ENCODE measurements around the gene CD109. TPM values are rescaled to one million over a fixed set of nuclear protein-coding genes. Genes with fewer than 3 reads are reported as not detected.

The CD109 gene
- total RNA-seq, 1 experiment from 2014 or later: 3.2 TPM

DNA sequence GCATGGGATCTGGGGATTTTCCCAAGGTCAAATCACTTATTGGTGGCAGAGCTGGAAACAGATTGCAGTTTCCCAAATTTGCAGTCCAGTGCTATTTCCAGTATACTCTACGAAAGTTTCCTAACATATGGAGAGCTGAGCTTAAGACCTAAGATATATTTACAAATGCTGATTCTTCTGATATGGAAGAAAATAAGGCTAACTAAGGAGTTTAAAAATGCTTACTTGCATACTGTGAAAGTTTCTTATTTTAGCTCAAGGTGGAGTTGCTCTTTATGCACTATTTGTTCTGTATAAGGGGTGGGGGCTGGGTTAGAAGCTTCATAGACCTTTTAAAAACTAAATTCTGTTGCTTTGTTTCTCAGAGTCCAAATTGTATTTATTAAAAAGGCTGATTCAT is 7.5 kb downstream of the CD109 start:
- Mint-ChIP-seq H3K36me3 (ENCODE audit: insufficient read depth in 1 of 3, low read depth in 3 of 3) (no peaks in the 10 kb centered on the region), H3K4me3 (no peak overlapping the region), H3K27ac (no peak overlapping the region), H3K9me3 (no peaks in the 10 kb centered on the region), H3K4me1 (peaks cover 0 to 8% of the 10 kb centered on the region in 2 experiments; a peak in 2 of 4 replicates), H3K27me3 (ENCODE audit: low read depth) (no peaks in the 10 kb centered on the region)
- Histone ChIP-seq H3K9ac (ENCODE audit: extremely low read depth, insufficient read length, low read length) (no peak overlapping the region), H3K9me3 (ENCODE audit: control insufficient read depth, low read depth, low read length) (no peaks in the 10 kb centered on the region), H2BK5ac (ENCODE audit: insufficient read length, low read length) (no peak overlapping the region), H3K79me2 (ENCODE audit: insufficient read depth, low read length) (no peaks in the 10 kb centered on the region), H4K20me1 (ENCODE audit: control insufficient read depth, insufficient read depth, insufficient read length) (no peaks in the 10 kb centered on the region), H2AK5ac (ENCODE audit: insufficient read length, low read length) (no peak overlapping the region), H3K27me3 (ENCODE audit: insufficient read depth, low read length) (no peaks in the 10 kb centered on the region), H3K23ac (ENCODE audit: insufficient read length, low read depth, low read length) (no peak overlapping the region), H3K4me1 (ENCODE audit: insufficient read depth, low read length) (no peaks in the 10 kb centered on the region), H3K79me1 (ENCODE audit: insufficient read depth, low read depth, low read length, poor library complexity, severe bottlenecking) (no peaks in the 10 kb centered on the region), H3K4me2 (ENCODE audit: insufficient read depth, insufficient read length, low read length) (no peak overlapping the region), H3K23me2 (ENCODE audit: insufficient read length, low read depth, low read length, poor library complexity, severe bottlenecking) (no peaks in the 10 kb centered on the region), H3K56ac (ENCODE audit: insufficient read length, low read depth, low read length) (no peak overlapping the region), H2BK15ac (ENCODE audit: low read depth, low read length) (no peak overlapping the region), H2AFZ (ENCODE audit: low read length) (no peak overlapping the region), H3K4ac (ENCODE audit: low read depth, low read length) (no peak overlapping the region), H2BK20ac (ENCODE audit: low read depth, low read length, poor library complexity, severe bottlenecking) (no peak overlapping the region), H3K27ac (ENCODE audit: insufficient read length, low read depth, low read length) (no peak overlapping the region), H2BK120ac (ENCODE audit: low read depth, low read length, poor library complexity, severe bottlenecking) (no peak overlapping the region), H4K5ac (ENCODE audit: insufficient read length, low read depth, low read length) (no peak overlapping the region), H2BK12ac (ENCODE audit: insufficient read length, low read depth, low read length) (no peak overlapping the region), H3T11ph (ENCODE audit: low read length) (no peak overlapping the region), H4K8ac (replicated peaks; ENCODE audit: insufficient read length, low read depth, low read length) (no peak overlapping the region), H3K18ac (ENCODE audit: insufficient read length, low read depth, low read length) (no peak overlapping the region), H4K91ac (ENCODE audit: insufficient read length, low read depth, low read length) (no peak overlapping the region), H3K14ac (ENCODE audit: insufficient read depth, low read length) (no peak overlapping the region)
- DNase-seq: no peak
- no CpG with 5 or more reads among the region's 1 CpG for WGBS (ENCODE audit: extremely low coverage, insufficient read length, low lambda C conversion rate)
- TF ChIP-seq, protein P1, sequence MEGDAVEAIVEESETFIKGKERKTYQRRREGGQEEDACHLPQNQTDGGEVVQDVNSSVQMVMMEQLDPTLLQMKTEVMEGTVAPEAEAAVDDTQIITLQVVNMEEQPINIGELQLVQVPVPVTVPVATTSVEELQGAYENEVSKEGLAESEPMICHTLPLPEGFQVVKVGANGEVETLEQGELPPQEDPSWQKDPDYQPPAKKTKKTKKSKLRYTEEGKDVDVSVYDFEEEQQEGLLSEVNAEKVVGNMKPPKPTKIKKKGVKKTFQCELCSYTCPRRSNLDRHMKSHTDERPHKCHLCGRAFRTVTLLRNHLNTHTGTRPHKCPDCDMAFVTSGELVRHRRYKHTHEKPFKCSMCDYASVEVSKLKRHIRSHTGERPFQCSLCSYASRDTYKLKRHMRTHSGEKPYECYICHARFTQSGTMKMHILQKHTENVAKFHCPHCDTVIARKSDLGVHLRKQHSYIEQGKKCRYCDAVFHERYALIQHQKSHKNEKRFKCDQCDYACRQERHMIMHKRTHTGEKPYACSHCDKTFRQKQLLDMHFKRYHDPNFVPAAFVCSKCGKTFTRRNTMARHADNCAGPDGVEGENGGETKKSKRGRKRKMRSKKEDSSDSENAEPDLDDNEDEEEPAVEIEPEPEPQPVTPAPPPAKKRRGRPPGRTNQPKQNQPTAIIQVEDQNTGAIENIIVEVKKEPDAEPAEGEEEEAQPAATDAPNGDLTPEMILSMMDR (conservative IDR thresholded peaks at IDR 0.05): no peak
